MM.1S (cell line): ENCODE data around the gene GPC5.

ENCODE experiments used
- EZH2 ChIP-seq: fragments of 300-600 bp; sonication (generic); optimal IDR thresholded peaks from 2 replicates; pipeline ENCODE3; 2017; ENCODE audit warnings: low read depth, mild to moderate bottlenecking, antibody characterized with exemption, low read length, mixed read lengths
- TF ChIP-seq, protein P1 (sequence below): fragments of 300-600 bp; sonication (generic); IDR thresholded peaks from 2 replicates; pipeline ENCODE4 v1.5.1; 2016; ENCODE audit warnings: antibody characterized with exemption, low read length, mixed read lengths

DNA sequence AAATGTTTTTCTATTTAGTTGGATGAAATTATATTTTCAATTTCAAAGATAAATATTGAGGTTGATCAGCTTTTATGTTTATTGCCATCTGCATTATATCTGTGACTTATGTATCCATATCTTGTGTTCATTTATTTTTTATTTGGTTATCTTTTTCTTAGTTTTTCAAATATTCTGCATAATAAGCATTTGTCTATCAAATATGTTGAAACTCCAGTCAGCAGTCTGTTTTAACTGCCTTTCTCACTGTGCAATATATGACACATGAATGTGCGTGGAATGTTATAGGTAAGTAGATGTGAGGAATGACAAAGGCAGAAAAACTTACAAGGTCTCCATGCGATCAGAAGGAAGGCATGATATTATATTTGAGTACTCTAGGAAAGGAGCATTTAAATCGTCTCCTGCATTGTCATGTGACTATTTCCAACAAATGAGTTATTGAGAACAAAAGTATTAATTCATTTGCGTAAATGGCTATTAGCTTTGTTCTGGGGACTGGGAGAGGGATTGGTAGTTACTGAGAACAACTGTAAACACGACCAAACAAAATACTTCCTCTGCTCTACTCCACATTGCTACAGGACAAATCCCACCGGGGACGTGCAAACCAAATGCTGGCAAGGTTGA is 318.1 kb downstream of the GPC5 start:
- TF ChIP-seq, protein P1, sequence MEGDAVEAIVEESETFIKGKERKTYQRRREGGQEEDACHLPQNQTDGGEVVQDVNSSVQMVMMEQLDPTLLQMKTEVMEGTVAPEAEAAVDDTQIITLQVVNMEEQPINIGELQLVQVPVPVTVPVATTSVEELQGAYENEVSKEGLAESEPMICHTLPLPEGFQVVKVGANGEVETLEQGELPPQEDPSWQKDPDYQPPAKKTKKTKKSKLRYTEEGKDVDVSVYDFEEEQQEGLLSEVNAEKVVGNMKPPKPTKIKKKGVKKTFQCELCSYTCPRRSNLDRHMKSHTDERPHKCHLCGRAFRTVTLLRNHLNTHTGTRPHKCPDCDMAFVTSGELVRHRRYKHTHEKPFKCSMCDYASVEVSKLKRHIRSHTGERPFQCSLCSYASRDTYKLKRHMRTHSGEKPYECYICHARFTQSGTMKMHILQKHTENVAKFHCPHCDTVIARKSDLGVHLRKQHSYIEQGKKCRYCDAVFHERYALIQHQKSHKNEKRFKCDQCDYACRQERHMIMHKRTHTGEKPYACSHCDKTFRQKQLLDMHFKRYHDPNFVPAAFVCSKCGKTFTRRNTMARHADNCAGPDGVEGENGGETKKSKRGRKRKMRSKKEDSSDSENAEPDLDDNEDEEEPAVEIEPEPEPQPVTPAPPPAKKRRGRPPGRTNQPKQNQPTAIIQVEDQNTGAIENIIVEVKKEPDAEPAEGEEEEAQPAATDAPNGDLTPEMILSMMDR = no peak
- TF ChIP-seq EZH2 = no peak
